NCI-H526 treated with DMSO at 0.1 percent for 48 hours (cell line): ENCODE results near the gene XPR1.

Experiments used
- DNase-seq: peaks from one replicate; lab custom pipeline; 2025; lab: John Stamatoyannopoulos, UW

Gene XPR1

GRCh38 chr1:180892272-180892671 is 260.4 kb downstream of the XPR1 start:
- no peak for DNase-seq

DNA sequence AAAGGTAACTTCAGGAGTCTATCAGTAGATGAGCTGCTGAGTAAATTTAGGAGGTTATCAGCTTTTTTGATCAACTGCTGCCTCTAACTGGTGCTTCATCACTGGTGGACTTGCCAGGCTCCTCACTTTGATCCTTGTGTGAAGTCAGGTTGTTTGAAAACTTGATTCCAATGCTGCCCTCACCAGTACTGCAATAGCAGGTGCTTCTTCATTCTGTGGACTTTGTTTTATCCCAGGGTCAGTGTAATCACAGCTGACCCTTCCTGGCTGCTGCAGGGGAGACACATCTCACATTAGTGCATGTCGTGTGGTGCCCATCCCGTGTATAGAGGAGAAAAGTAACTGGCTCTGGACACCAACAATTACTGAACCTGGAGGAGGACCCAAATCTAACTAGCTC is 260.9 kb downstream of the XPR1 start:
- no peak for DNase-seq

GRCh38 chr1:180893614-180894013 is 261.8 kb downstream of the XPR1 start:
- no peak for DNase-seq

DNA sequence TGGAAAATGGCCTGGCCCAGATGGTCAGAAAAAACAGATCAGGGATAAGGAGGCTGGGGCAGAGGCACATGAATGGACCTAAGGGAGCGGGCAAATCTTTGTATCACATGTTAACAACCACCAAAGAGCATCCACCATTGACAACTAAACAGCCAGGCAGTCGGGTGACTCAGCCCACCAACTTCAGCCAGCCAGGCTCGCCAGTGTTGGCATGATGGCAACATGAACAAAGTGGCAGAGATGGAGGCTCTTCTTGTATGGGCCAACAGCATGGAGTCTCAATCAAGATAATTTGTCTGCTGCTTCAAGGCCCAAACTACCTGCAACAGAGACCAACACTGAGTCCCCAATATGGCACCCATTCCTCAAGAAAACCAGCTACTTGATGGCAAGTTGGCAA is 264.3 kb downstream of the XPR1 start:
- DNase-seq: no peak

DNA sequence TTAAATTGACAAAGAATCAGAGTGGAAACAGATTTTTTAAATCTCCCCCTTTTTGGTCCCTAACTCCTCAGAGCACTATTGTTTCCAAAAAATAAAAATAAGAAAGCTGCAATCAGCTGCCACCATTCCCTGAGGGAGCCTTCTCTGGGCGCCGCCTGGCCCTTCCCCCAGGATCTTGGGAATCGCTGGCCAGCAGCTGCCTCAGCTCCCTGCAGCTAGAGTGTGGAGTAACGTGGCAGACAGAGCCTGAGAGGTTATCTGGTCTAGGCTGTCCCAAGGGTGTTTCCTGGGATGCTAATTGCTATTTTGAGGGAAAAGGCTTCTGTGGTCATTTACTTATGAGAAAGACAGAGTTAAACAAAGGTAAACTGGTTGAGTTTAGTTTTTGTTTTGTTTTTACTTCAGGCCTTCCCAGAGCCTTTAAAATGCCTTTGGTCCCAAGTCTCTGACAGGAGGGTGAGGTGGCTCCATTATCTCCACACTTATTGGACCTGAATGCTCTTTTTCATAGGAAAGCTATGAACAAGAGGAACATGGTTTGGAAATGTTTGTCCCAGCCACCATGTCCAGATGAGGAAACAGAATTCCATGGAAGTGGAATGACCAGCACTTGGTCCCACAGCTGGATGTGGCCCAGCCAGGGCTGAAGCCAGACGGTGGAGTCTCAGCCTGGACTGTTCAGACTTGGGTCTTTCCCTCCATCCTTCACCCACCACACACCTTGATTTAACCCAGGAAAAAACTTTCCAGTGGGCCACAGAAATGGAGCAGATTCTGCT is 266.8 kb downstream of the XPR1 start:
- DNase-seq: no peak

DNA sequence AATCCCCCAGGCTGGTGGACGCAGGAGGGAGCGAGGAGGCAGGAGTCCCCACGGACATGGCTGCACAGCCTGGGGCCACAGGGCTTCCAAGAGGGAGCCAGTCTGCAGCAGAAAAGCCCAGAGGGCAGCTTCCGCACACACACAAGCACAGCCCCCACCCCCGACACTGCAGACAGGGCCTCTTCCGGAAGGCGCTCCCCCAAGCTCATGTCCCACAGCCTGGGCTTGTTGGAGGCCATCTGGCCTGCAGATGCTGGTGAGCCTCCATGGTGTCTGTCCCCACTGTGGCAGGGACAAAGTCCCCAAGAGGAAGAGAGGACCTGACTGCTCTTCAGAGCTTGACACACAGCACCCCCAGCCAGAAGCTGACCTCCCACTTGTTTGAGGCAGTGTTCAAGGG is 267.4 kb downstream of the XPR1 start:
- DNase-seq: no peak

DNA sequence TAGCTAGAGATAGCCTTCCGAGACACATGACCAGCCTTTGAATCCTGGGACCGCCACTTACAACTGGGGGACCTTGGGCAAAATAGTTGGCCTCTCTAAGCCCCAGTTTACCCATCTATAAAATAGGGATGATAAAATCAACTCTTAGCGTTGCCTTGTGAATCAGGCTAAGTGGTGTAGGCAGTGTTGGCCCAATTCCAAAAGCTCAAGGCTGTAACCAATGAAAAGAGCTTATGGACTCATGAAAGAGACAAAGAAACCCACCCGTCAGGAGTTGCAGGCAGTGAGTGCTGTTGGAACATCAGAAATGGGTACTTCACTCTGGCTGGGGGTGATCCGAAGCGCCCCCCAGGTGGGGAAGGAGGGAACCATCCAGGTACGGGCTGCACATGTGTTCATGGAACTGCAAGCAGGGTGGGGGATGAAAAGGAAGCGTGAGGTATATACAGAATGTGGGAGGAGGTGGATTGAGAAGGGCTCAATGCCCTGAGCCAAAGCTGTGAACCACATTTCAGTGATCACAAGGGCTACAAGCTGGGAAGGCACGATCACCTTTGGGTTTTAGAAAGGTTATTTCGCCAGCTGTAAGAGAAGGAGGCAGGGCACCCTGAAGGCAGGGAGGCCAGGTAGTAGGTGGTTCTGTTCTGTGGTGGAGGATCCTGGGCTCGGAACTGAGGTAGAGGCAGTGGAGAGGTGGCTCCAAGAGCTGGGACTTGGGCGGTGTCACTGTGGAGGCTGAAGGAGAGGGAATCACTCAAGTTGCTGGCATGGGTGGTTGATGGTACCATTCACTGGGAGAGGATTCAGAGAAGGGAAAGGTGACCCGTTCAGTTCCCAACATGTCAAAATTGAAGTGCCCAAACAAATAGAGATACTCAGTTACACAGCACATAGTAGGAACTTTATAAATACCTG is 269.5 kb downstream of the XPR1 start:
- no peak for DNase-seq

GRCh38 chr1:180902541-180902940 is 270.7 kb downstream of the XPR1 start:
- no peak for DNase-seq

DNA sequence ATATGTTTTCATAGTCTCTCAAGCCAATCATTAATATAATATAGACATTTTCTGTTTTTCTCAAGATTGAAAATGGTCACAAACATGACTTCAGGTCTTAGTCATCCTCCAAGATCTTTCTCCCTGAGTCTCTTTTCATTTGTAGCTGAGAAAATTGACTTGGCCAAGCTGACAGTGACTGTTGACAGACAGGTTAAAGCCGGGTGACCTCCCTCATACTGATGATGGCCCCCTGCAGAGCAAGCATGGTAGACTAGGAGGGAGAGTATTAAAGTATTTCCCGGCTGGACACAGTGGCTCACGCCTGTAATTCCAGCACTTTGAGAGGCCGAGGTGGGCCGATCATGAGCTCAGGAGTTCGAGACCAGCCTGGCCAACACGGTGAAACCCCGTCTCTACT is 274.1 kb downstream of the XPR1 start:
- no peak for DNase-seq

- no peak for DNase-seq
Observed at GRCh38 chr1:180906511-180906910, 274.7 kb downstream of the XPR1 start.

GRCh38 chr1:180907313-180908055 is 275.7 kb downstream of the XPR1 start:
- DNase-seq: no peak

DNA sequence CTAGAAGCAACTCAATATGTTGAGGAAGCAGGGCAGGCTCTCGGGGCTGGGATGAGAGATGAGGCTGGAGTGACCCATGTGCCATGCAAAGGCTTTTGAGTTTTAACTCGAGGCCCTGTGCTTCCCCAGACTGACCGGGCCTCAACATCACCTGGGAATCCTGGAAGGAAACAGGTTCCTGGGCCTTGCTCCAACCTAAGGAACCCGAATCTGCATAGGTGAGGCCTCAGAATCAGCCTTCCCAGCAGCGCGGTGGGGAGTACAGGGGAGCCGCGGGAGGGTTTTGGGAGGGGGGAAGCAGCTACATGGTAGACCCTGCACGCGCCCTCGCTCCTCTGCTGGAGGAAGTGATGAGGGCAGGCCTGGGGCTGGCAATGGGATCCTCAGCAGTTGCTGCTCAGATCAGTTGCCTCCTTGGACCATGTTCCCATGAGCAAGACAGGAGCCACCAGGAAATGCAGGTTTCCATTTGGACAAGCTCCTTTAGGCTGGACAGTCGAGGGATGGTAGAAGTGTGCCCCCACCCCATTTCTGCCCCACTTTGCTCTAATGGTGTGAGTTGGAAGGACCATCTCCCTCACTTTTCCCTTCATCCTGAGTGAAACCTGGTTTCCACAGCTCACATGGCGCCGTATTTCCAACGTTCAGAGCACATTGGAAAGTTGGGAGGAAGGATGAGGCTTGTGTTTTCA is 276.4 kb downstream of the XPR1 start:
- DNase-seq: no peak

DNA sequence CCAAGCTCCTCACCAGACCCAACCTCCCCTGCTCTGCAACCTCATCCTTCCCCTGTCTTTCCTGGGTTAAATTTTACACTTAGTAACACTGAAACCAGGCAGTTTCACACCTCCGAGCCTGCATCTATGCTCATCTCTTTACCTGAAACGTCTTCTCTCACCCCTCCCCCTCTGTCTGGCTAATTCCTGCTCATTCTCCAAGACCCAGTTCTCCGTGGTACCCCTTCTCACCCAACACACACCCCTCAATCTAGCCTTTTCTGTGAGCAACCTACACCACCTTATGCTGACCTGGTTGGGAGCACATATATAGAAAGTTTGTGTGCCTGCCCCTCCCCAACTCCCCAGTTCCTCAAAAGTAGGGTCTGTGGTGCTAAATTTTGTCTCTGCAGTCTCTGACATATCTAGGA is 277.2 kb downstream of the XPR1 start:
- no peak for DNase-seq

- DNase-seq: no peak
Observed at GRCh38 chr1:180909462-180909976, 277.7 kb downstream of the XPR1 start.

DNA sequence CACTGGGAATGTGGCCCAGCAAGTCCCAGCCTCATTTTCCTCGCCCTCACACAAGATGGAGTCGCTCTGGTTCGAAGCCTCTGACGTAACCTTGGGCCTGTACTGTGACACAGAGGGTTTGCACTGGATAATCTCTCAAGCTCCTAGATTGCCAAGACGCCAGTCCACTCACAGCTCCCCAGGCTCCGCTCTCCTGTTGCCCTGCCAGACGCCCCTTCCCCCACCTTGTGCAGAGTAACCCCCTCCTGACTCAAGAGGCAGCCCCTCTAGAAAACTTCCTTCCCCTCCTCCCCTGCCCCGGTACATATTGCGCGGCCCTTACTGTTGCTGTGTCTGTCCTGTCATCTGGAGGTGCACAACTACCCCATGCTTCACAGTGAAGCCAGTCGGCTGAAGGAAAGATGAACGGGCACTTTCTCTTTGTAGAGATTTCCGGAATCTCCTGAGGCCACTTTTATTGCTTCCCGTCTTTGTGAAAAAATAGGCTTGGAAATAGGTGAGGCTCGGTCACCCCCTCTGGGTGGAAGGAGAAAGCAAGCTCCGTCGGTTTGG is 279.9 kb downstream of the XPR1 start:
- DNase-seq: no peak

DNA sequence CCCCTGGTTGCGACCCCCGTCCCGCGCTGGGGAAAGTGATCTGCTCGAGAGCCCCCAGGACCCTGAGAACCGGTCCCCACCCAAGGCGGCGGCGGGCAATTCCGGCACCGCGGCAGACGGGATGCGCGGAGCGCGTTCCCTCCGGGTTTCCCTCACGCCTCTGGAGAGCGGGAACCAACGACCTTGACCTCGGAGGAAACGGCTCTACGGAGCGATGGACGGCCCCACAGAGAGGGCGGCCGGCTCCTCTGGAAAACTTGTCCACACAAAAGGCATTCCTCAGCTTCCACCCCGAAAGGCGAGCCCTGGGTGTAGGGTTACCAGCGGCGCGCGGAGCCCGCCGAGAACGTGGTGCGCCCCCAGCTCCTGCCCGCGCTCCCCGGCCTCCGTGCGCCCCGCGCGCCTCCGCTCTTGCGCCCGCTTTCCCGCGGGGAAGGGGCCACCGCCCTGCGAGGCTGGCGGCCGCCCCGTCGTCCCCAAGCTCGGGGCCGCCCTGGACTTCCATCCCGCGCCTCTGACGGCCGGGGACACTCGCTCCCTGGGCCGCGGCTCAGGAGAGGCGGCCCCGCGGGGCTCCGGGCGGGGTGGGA is 280.5 kb downstream of the XPR1 start:
- no peak for DNase-seq

DNA sequence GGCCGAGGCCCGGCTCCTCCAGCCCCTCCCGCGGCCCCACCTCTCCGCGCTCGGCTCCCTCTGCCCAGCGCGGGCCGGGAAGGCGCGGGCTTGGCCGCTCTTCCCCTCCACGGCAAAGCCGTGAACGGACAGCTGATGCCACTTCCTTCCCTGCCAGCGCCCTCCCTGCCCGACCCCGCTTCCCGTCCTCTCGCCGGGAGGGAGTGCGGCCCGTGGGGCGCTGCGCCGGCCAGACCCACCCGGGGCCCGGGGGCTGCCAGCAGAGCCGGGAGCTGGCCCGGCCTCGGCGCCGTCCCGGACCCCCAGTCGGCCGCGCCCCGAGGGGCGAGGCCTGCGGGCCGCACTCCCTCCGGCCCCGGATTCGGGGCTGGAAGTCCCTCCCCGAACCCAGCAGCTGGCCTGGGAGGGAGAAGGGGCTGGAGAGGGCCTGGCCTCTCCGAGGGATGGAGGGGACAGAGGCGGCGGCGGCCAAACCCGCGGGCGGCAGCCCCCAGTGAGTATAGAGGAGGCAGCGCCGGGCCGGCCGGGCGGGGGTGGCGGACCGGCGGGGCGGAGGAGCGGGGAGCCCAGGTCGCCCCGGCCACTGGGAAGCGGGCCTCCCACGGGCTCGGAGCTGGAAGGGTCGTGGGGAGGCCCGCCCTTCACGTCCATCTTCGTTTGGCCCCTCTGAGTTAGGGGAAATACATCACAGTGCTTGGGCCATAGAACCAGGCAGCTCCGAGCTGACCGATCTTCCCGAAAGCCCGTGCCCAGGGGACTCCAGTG is 281.2 kb downstream of the XPR1 start, which contains the start of gene KIAA1614:
Gene KIAA1614, plus strand, starts transcription at position 97 of the 765 bp plus-strand sequence. Its CDS starts 347 bp downstream, at position 444.
- DNase-seq: no peak

DNA sequence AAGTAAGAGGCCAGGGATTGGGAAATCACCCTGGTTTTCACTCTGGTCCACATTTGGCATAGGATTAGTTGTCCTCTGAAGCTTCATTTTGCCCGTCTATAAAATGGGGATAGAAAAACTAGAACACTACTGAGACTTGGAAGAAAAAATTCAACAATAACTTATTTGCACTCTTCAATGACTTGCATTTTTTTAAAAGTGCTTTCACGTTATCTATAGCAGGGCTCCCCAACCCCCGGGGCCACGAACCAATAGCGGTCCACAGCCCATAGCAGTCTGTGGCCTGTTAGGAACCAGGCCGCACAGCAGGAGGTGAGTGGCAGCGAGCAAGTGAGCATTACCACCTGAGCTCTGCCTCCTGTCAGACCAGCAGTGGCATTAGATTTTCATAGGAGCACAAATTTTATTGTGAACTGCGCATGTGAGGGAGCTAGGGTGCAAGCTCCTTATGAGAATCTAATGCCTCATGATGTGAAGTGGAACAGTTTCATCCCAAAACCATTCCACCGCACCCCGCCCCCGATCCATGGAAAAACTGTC is 283.7 kb downstream of the XPR1 start:
- no peak for DNase-seq

GRCh38 chr1:180916012-180916770 is 284.4 kb downstream of the XPR1 start:
- no peak for DNase-seq
